Glutamatergic neuron (in vitro differentiated cells): ENCODE results near the gene S100A12. TPM values are rescaled to one million over a fixed set of nuclear protein-coding genes. Genes with fewer than 3 reads are reported as not detected.
A peak's percentile ranks its signal among the peaks of the same experiment; 100 is the strongest.
"Not testable (repeated sequence)": the region's sequence is repeated elsewhere in the genome, so short reads cannot be mapped to it uniquely, and the experiment has no call there.

Experiments
- DNase-seq: peaks from one replicate; pipeline ENCODE4 v3.0.0; 2022
- H3K27ac Mint-ChIP-seq: one replicate; pipeline ENCODE4 v1.8.0; 2020; ENCODE audit warnings: mild to moderate bottlenecking, mixed read lengths, inconsistent platforms; ENCODE audit not compliant: unreplicated experiment
- H3K27me3 Mint-ChIP-seq: one replicate; pipeline ENCODE4 v1.8.0; 2020; ENCODE audit warnings: mild to moderate bottlenecking, moderate library complexity, mixed read lengths, inconsistent platforms; ENCODE audit not compliant: unreplicated experiment
- H3K36me3 Mint-ChIP-seq: one replicate; pipeline ENCODE4 v1.8.0; 2020; ENCODE audit warnings: mild to moderate bottlenecking, mixed read lengths, inconsistent platforms; ENCODE audit not compliant: unreplicated experiment
- H3K4me1 Mint-ChIP-seq: one replicate; pipeline ENCODE4 v1.8.0; 2020; ENCODE audit warnings: mild to moderate bottlenecking, low read depth, mixed read lengths, inconsistent platforms; ENCODE audit not compliant: unreplicated experiment
- H3K4me3 Mint-ChIP-seq: one replicate; pipeline ENCODE4 v1.8.0; 2020; ENCODE audit warnings: mild to moderate bottlenecking, mixed read lengths, inconsistent platforms; ENCODE audit not compliant: unreplicated experiment
- H3K9me3 Mint-ChIP-seq: one replicate; pipeline ENCODE4 v1.8.0; 2020; ENCODE audit warnings: mild to moderate bottlenecking, moderate library complexity, mixed read lengths, inconsistent platforms; ENCODE audit not compliant: unreplicated experiment
- total RNA-seq: library from RNA; stranded (reverse); fragmentation: NEBNext Ultra II Directional; extraction: Animal tissue kit (Norgen Biotek cat#: 25700); gene quantifications from one replicate; pipeline ENCODE4 v1.2.1, GENCODE V29; 2021; ENCODE audit not compliant: unreplicated experiment
- TF ChIP-seq, protein P1 (sequence below): fragments of 200-600 bp; sonication (generic); IDR thresholded peaks from one replicate; pipeline ENCODE4 v1.5.0; 2021; ENCODE audit not compliant: partially characterized antibody, unreplicated experiment

Gene S100A12
- total RNA-seq, 1 donor from 2014 or later = not detected

DNA sequence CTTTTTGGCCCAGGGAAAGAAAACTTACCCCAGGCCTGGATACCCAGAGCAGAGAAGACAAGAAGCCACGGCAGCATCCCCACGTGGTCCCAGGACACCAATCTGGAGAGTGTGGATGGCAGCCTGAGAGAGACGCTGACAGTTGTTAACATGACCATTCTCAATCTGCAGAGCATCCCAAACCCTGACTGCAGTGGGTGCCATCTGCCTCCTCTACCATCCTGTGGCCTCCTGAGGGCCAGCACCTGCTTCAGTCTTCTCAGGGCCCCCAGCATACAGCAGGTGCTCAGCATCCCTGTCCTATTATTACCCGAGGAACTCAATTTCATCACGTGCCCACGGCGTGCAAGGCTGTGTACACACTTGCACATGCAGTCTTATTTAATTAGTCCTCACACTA is 27.6 kb downstream of the S100A12 start:
- Mint-ChIP-seq H3K9me3 (no peaks in the 10 kb centered on the region), H3K36me3 (no peaks in the 10 kb centered on the region), H3K27ac (peak overlapping the region; percentile 2), H3K4me3 (no peak overlapping the region), H3K4me1 (no peaks in the 10 kb centered on the region), H3K27me3 (peaks cover 7% of the 10 kb centered on the region)
- no peak for DNase-seq
- TF ChIP-seq, protein P1, sequence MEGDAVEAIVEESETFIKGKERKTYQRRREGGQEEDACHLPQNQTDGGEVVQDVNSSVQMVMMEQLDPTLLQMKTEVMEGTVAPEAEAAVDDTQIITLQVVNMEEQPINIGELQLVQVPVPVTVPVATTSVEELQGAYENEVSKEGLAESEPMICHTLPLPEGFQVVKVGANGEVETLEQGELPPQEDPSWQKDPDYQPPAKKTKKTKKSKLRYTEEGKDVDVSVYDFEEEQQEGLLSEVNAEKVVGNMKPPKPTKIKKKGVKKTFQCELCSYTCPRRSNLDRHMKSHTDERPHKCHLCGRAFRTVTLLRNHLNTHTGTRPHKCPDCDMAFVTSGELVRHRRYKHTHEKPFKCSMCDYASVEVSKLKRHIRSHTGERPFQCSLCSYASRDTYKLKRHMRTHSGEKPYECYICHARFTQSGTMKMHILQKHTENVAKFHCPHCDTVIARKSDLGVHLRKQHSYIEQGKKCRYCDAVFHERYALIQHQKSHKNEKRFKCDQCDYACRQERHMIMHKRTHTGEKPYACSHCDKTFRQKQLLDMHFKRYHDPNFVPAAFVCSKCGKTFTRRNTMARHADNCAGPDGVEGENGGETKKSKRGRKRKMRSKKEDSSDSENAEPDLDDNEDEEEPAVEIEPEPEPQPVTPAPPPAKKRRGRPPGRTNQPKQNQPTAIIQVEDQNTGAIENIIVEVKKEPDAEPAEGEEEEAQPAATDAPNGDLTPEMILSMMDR = no peak

DNA sequence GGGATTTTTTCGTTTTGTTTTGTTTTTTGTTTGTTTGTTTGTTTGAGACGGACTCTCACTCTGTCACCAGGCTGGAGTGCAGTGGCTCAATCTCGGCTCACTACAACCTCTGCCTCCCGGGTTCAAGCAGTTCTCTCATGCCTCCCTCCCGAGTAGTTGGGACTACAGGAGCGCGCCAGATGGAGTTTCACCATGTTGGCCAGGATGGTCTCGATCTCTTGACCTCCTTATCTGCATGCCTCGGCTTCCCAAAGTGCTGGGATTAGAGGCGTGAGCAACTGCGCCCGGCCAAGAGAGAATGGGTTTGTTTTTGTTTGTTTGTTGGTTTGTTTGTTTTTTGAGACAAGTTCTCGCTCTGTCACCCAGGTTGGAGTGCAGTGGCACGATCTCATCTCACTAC is 28.4 kb downstream of the S100A12 start:
- DNase-seq, H3K9me3 Mint-ChIP-seq, H3K36me3 Mint-ChIP-seq, H3K27ac Mint-ChIP-seq, H3K4me1 Mint-ChIP-seq, H3K4me3 Mint-ChIP-seq: not testable (repeated sequence)
- H3K27me3 Mint-ChIP-seq = peaks cover 13% of the 10 kb centered on the region

DNA sequence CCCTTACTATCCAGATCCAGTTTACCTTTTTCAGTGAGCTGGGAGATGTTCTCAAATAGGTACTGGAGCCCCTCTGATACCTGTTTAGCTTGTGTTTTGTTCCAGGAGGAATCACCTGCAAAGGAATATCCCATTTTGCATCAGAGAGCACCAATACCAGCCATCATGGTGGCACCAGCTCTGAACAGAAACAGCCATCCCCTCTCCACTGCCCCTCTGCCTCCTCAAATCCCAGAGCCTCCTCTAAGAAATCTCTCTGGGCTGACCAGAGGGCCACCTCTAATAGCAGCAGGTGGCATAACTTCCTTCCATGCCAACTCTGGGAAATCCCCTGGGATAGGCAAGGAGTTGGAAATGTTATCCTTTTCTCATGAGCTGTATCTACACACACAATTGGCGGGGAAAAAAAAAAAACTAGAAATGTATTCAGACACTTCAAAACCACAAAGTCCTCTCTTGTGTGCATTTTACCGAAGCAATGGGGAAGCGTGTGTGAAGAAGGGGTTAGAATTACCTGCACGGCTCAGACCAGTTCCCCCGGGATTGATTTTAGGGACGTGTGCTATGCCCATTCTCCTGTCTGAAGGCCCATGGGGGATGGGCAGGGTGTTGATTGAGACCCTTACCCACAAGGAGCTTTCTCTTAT is 29.2 kb downstream of the S100A12 start:
- no peak overlapping the region for H3K27ac Mint-ChIP-seq
- DNase-seq = no peak
- no peaks in the 10 kb centered on the region for H3K9me3 Mint-ChIP-seq
- no peak overlapping the region for H3K4me3 Mint-ChIP-seq
- H3K4me1 Mint-ChIP-seq = no peaks in the 10 kb centered on the region
- peaks cover 7% of the 10 kb centered on the region for H3K36me3 Mint-ChIP-seq
- TF ChIP-seq, protein P1 = no peak
- peaks cover 13% of the 10 kb centered on the region for H3K27me3 Mint-ChIP-seq

DNA sequence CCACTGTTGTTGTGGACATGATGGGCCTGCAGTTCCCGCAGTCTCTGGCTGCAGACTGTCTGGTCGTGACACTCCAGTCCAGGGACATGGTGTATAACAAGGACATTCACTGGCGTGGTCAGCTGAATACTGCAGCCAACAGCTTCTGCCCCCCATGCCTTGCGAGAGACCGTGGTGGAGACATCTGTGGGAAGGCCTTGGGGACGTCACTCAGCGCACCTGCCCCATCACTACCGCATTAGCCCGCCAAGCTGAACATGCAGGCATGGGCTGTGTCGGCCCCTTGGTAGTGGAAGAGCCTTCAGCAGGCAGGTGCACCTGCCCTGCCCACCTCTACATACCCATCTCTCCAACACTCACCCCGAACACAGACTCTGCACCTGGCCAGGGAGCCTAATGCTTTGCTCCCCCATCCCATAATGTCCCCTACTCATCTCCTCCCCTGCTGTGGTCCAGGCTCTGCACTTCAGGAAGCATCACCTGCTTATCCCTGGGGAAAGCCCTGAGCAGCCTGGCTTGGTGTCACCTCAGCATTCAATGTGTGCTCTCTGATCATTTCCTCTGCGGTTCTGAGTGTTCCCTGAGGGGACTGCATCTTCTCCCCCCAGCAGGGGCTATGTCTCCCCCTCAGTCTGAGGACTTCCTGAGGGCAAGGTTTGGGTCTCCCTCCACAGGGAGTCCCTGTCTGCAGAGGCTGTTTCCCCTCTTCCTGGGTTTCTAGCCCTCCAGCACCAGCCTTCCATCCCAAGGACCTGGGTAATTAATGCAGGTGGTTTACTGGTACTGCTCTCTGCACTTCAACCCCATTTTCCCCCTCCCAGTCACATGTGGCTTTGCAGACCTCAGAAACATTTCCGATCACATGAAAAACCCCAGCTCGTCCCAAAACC is 30.0 kb downstream of the S100A12 start:
- Mint-ChIP-seq H3K4me1 (no peaks in the 10 kb centered on the region), H3K4me3 (no peak overlapping the region), H3K27ac (no peak overlapping the region), H3K27me3 (peaks cover 13% of the 10 kb centered on the region), H3K36me3 (peaks cover 7% of the 10 kb centered on the region), H3K9me3 (no peaks in the 10 kb centered on the region)
- TF ChIP-seq, protein P1 = no peak
- no peak for DNase-seq

DNA sequence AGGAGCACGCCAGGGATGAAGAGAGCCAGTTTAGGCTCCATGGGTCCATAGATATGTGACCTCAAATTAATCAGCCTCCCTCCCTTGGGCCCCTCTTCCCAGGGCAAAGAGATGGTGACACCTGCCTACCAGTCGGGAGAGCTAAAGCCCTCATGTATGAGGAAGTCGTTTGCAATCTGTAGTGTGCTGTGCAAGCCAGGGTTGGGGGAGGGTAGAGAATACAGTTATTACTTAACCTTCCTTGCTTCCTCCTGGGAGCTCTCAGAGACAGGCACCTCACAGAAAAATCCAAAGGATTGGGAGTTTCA is 30.7 kb downstream of the S100A12 start:
- Mint-ChIP-seq H3K27ac (no peak overlapping the region), H3K4me3 (no peak overlapping the region), H3K9me3 (no peaks in the 10 kb centered on the region), H3K27me3 (peaks cover 13% of the 10 kb centered on the region), H3K4me1 (no peaks in the 10 kb centered on the region), H3K36me3 (peaks cover 7% of the 10 kb centered on the region)
- TF ChIP-seq, protein P1 = no peak
- DNase-seq = no peak
